GM12891 (cell line): ENCODE measurements around the gene CRTC3.
A peak's percentile ranks its signal among the peaks of the same experiment; 100 is the strongest.

Source experiments
- DNase-seq: peaks from one replicate; pipeline ENCODE4 v3.0.0; 2011; ENCODE audit warnings: low spot score; ENCODE audit not compliant: insufficient read length
- FAIRE-seq: peaks from 2 replicates; lab custom pipeline; 2011; peaks lifted over from hg19 to GRCh38; lab: Jason Lieb, UNC
- PAX5 ChIP-seq: IDR thresholded peaks from 2 replicates; pipeline ENCODE4 v1.6.1; 2011; ENCODE audit warnings: low read length, moderate library complexity, mild to moderate bottlenecking; ENCODE audit not compliant: insufficient read depth, severe bottlenecking
- POLR2A ChIP-seq: IDR thresholded peaks from 2 replicates; pipeline ENCODE4 v1.6.1; 2011; ENCODE audit warnings: low read depth, low read length, control low read depth
- POLR2AphosphoS5 ChIP-seq: IDR thresholded peaks from 2 replicates; pipeline ENCODE4 v1.6.1; 2011; ENCODE audit warnings: low read depth, low read length, control low read depth
- POU2F2 ChIP-seq: IDR thresholded peaks from 2 replicates; pipeline ENCODE4 v1.6.1; 2011; ENCODE audit warnings: low read depth, mild to moderate bottlenecking, control low read depth, low read length, moderate library complexity
- SPI1 ChIP-seq: IDR thresholded peaks from 2 replicates; pipeline ENCODE4 v1.6.1; 2011; ENCODE audit warnings: low read depth, low read length, control low read depth
- TAF1 ChIP-seq: IDR thresholded peaks from 2 replicates; pipeline ENCODE4 v1.6.1; 2011; ENCODE audit warnings: low read depth, low read length, control low read depth

Gene CRTC3

GRCh38 chr15:90561344-90562244, 31.9 kb downstream of the CRTC3 start:
- DNase-seq (no peak), FAIRE-seq (peak; percentile 63)
- no peak for TF ChIP-seq POLR2AphosphoS5
- peak; percentile 32; the same call in 1 of the 2 replicates for TF ChIP-seq SPI1

- FAIRE-seq (no peak), DNase-seq (no peak)
- no peak for TF ChIP-seq SPI1
- no peak for TF ChIP-seq POLR2A
- TF ChIP-seq POLR2AphosphoS5 = no peak
- no peak for TF ChIP-seq PAX5
- TF ChIP-seq TAF1 = no peak
- TF ChIP-seq POU2F2 = no peak
These were observed 32.9 kb downstream of the CRTC3 start for GRCh38 chr15:90562669-90563068.

- DNase-seq (no peak), FAIRE-seq (peak; percentile 63)
- TF ChIP-seq SPI1 = no peak
- TF ChIP-seq PAX5 = no peak
- TF ChIP-seq TAF1 = no peak
- no peak for TF ChIP-seq POLR2AphosphoS5
- no peak for TF ChIP-seq POLR2A
- no peak for TF ChIP-seq POU2F2
These were observed 33.7 kb downstream of the CRTC3 start for GRCh38 chr15:90563463-90563862.

- FAIRE-seq (no peak), DNase-seq (no peak)
- peak; percentile 31; the same call in 1 of the 2 replicates for TF ChIP-seq SPI1
- no peak for TF ChIP-seq POU2F2
- TF ChIP-seq POLR2AphosphoS5 = no peak
These were observed 34.3 kb downstream of the CRTC3 start for GRCh38 chr15:90564051-90564450.

GRCh38 chr15:90564590-90564989, 34.9 kb downstream of the CRTC3 start:
- DNase-seq (no peak), FAIRE-seq (no peak)
- TF ChIP-seq TAF1 (no peak), PAX5 (no peak), POLR2AphosphoS5 (no peak), POLR2A (no peak), POU2F2 (no peak), SPI1 (no peak)

- DNase-seq = no peak
- TF ChIP-seq TAF1 (no peak), POLR2A (no peak), SPI1 (no peak), POU2F2 (no peak), POLR2AphosphoS5 (no peak), PAX5 (no peak)
- no peak for FAIRE-seq
These were observed 36.1 kb downstream of the CRTC3 start for GRCh38 chr15:90565866-90566265.

GRCh38 chr15:90570643-90571042, 40.9 kb downstream of the CRTC3 start:
- TF ChIP-seq POLR2A = no peak
- TF ChIP-seq PAX5 = no peak
- TF ChIP-seq SPI1 = no peak
- TF ChIP-seq POLR2AphosphoS5 = no peak
- no peak for TF ChIP-seq POU2F2
- no peak for TF ChIP-seq TAF1
- FAIRE-seq (no peak), DNase-seq (no peak)

GRCh38 chr15:90571063-90571541, 41.4 kb downstream of the CRTC3 start:
- FAIRE-seq (peak; percentile 78), DNase-seq (no peak)
- no peak for TF ChIP-seq POU2F2
- TF ChIP-seq SPI1 = peak; percentile 94

- DNase-seq (no peak), FAIRE-seq (peak; percentile 40)
- TF ChIP-seq POLR2AphosphoS5 (no peak), PAX5 (no peak), POU2F2 (no peak), POLR2A (no peak), TAF1 (no peak), SPI1 (no peak)
These were observed 43.2 kb downstream of the CRTC3 start for GRCh38 chr15:90572893-90573292.

- DNase-seq = no peak
- FAIRE-seq = no peak
- TF ChIP-seq SPI1 = no peak
- TF ChIP-seq POLR2AphosphoS5 = no peak
- TF ChIP-seq TAF1 = no peak
- TF ChIP-seq POU2F2 = no peak
- no peak for TF ChIP-seq POLR2A
- no peak for TF ChIP-seq PAX5
These were observed 47.1 kb downstream of the CRTC3 start for GRCh38 chr15:90576711-90577389.
